Stomach (tissue), 9 donors: ENCODE data around the gene REXO1. TPM values are rescaled to one million over a fixed set of nuclear protein-coding genes. Genes with fewer than 3 reads are reported as not detected.
A peak's percentile ranks its signal among the peaks of the same experiment; 100 is the strongest.

Experiments used
- DNase-seq, 2 donors: peaks; one replicate each; pipeline versions ENCODE4 v3.0.0 to v3.0.0-alpha.2; 2013 to 2019
- H3K27ac ChIP-seq, 5 donors: fragments of 200-600 bp in 4 of 5; sonication (generic) in 4 of 5; one replicate each; pipeline ENCODE4 v1.5.1; 2013 to 2019; ENCODE audit warnings: mild to moderate bottlenecking in 1 of 5, moderate library complexity in 1 of 5
- H3K27me3 ChIP-seq, 3 donors: fragments of 200-600 bp; sonication (generic); one replicate each; pipeline ENCODE4 v1.5.1; 2017 to 2019; ENCODE audit warnings: mixed run types in 1 of 3
- H3K36me3 ChIP-seq, 4 donors: fragments of 200-600 bp; sonication (generic); 1 replicate in 3 of 4; 2 replicates in 1 of 4; pipeline ENCODE4 v1.5.1; 2016 to 2019
- H3K4me1 ChIP-seq, 4 donors: fragments of 200-600 bp; sonication (generic); one replicate each; pipeline ENCODE4 v1.5.1; 2016 to 2019
- H3K4me3 ChIP-seq, 4 donors: fragments of 200-600 bp; sonication (generic) in 3 of 4; one replicate each; pipeline ENCODE4 v1.5.1; 2016 to 2019; ENCODE audit warnings: mild to moderate bottlenecking in 1 of 4
- H3K9me3 ChIP-seq, 4 donors: fragments of 200-600 bp; sonication (generic); one replicate each; pipeline ENCODE4 v1.5.1; 2016 to 2019
- CTCF ChIP-seq, 7 experiments: fragments of 450-650 bp in 4 of 7; fragments of 200-600 bp in 3 of 7; sonication (generic) in 3 of 7; IDR thresholded peaks; one replicate each; pipeline ENCODE4 v1.5.1; 2016 to 2019; ENCODE audit warnings: antibody characterized with exemption in 7 of 7, control low read depth in 2 of 7, mild to moderate bottlenecking in 1 of 7
- EP300 ChIP-seq: sonication (generic); formaldehyde crosslinking; IDR thresholded peaks from one replicate; pipeline ENCODE4 v1.6.1; 2017; ENCODE audit warnings: antibody characterized with exemption
- POLR2A ChIP-seq, 4 donors: fragments of 450-650 bp; IDR thresholded peaks; one replicate each; pipeline ENCODE4 v1.6.1; 2016; ENCODE audit warnings: antibody characterized with exemption in 4 of 4, control low read depth in 2 of 4, mild to moderate bottlenecking in 1 of 4, moderate library complexity in 1 of 4
- POLR2AphosphoS5 ChIP-seq, 3 donors: sonication (generic); formaldehyde crosslinking; IDR thresholded peaks; one replicate each; pipeline ENCODE4 v1.6.1; 2016; ENCODE audit warnings: antibody characterized with exemption in 3 of 3
- WGBS, 5 donors: extraction: QIAGEN DNeasy Blood & Tissue Kit in 3 of 5; methylation state at CpG; one replicate each; pipeline versions ENCODE4 v1.1.5 to v1.1.7; 2013 to 2018; 5-methylcytosine and 5-hydroxymethylcytosine counted together
- intact Hi-C: fragments of 100-400 bp; cut with DNase I; formaldehyde crosslinking; loops from one replicate; pipeline ENCODE4 v1.15.1; 2023; ENCODE audit warnings: low total_unique reads
- polyA plus RNA-seq, 3 donors: library from polyadenylated mRNA; stranded (reverse); fragments of 200-250 nt; gene quantifications; one replicate each; pipeline ENCODE4 v1.2.3, GENCODE V29; 2013
- total RNA-seq, 5 donors: library from RNA; depleted of rRNA; stranded (reverse); fragments of >200 nt; gene quantifications; one replicate each; pipeline versions ENCODE4 v1.1.0 to v1.2.3, GENCODE V29; 2014 to 2016
- donor health status: healthy with polysubstance abuse.
- donor health status: Bipolar disorder and iron deficiency.
- donor health status: healthy.

The REXO1 gene
- total and polyA plus RNA-seq, 8 donors, result 10.1 to 164 (median 15.6) TPM

DNA sequence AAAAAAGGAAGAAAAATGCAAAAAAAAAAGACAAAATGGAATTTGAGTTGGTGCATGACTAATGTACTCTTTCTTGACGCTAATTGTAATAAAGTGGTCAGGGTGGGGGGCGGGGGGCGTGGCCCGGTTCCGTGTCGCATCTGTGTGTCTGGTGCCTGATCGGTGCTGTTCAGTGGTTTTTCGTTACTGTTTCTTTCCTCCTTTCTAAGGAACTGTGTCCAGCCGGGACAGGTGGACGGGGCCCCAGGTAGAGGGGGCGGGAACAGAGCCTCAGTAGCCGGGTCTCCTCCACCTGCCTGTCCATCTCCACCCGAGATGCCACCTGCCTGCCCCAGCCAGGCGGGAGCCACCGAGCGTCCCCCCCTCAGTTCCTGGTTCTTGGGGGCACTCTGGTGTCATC, 68.7 kb downstream of the REXO1 start:
- H3K4me1 ChIP-seq, result peaks cover 0 to 18% (median 3%) of the 10 kb centered on the region in 4 donors
- H3K36me3 ChIP-seq, result no peaks in the 10 kb centered on the region
- WGBS, 5 donors, result 26 to 35% (median 27%) methylated on average over 15 to 16 of the region's 16 CpGs
- no peak overlapping the region for H3K4me3 ChIP-seq
- TF ChIP-seq EP300 (no peak), POLR2AphosphoS5 (IDR thresholded peaks at IDR 0.05) (no peak), CTCF (IDR thresholded peaks at IDR 0.05) (no peak), POLR2A (IDR thresholded peaks at IDR 0.05) (no peak)
- H3K27me3 ChIP-seq, result peaks cover 28 to 100% (median 70%) of the 10 kb centered on the region in 3 donors
- H3K9me3 ChIP-seq, result peaks cover 15 to 27% (median 20%) of the 10 kb centered on the region in 4 donors
- DNase-seq, result peak in 1 of 2 donors; percentile 2
- no peak overlapping the region for H3K27ac ChIP-seq
- intact Hi-C loops, result no loop called here

DNA sequence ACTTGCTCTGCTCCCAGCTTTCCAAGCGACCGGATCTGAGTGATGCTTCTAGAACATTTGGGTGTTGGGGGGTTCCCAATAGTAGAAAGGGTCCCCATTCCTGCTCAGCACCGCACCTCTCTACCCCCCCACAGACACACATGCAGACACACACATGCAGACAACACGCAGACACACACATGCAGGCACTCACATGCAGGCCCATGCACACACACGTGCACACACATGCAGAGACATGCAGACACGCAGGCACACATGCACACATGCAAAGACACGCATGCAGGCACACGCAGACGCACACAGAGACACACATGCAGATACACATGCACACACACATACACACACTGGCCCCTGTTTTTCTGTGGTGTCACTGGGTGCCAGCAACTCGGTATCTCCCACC, 71.1 kb downstream of the REXO1 start:
- Histone ChIP-seq H3K27ac (no peak overlapping the region), H3K36me3 (no peaks in the 10 kb centered on the region), H3K4me1 (peaks cover 0 to 18% (median 3%) of the 10 kb centered on the region in 4 donors), H3K4me3 (no peak overlapping the region), H3K9me3 (peaks cover 12 to 24% (median 19%) of the 10 kb centered on the region in 4 donors), H3K27me3 (peaks cover 39 to 97% (median 79%) of the 10 kb centered on the region in 3 donors)
- DNase-seq, result peak in 1 of 2 donors; percentile 5
- TF ChIP-seq EP300, result no peak
- TF ChIP-seq CTCF (IDR thresholded peaks at IDR 0.05), result no peak
- TF ChIP-seq POLR2AphosphoS5 (IDR thresholded peaks at IDR 0.05), result no peak
- TF ChIP-seq POLR2A (IDR thresholded peaks at IDR 0.05), result no peak
- 41 to 66% (median 59%) methylated on average over 10 of the region's 10 CpGs for WGBS, 5 donors
- intact Hi-C loops, result no loop called here

GRCh38 chr19:1776606-1777147, 71.6 kb downstream of the REXO1 start:
- peaks cover 0 to 18% (median 3%) of the 10 kb centered on the region in 4 donors for H3K4me1 ChIP-seq
- no peaks in the 10 kb centered on the region for H3K36me3 ChIP-seq
- H3K4me3 ChIP-seq, result no peak overlapping the region
- DNase-seq, result no peak
- intact Hi-C loops, result no loop called here
- H3K27me3 ChIP-seq, result peaks cover 39 to 97% (median 76%) of the 10 kb centered on the region in 3 donors
- H3K9me3 ChIP-seq, result peaks cover 8 to 20% (median 17%) of the 10 kb centered on the region in 4 donors
- no peak overlapping the region for H3K27ac ChIP-seq
- 6 to 34% (median 15%) methylated on average over 18 to 23 of the region's 23 CpGs for WGBS, 5 donors
- TF ChIP-seq POLR2A (IDR thresholded peaks at IDR 0.05) (no peak), CTCF (IDR thresholded peaks at IDR 0.05) (no peak), POLR2AphosphoS5 (IDR thresholded peaks at IDR 0.05) (no peak), EP300 (no peak)

DNA sequence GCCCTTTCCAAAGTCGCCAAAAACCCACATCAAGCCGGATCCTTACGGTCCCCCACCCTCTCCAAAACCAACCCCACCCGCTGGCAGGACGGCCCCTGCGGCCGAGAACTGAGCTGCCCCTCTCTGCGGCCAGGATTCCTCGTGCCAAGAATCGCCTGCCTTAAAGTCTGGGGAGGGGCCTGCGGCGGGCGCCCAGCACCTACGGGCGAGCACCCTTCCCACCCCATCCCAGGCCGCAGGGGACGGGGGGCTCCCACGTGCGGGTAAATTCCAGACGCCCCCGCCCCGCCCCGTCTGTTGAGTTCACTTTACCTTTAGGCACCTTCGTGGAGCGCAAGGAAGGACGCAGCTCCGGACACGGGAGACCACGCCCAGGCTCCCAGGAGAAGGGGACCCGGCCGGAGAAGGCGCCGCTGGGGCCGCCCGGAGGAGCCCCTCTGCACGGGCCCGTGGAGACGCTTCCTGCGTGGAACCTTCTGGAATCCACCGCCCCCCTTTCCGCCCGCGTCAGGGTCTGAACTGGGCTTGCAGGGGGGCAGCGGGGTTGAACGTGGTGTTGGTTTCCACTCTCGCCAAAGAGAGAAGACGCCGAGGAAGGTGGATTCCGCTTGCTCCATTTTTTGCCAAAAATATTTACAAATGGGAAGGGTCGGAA, 72.2 kb downstream of the REXO1 start:
- no peak for DNase-seq
- peaks cover 39 to 97% (median 72%) of the 10 kb centered on the region in 3 donors for H3K27me3 ChIP-seq
- H3K27ac ChIP-seq, result no peak overlapping the region
- H3K4me1 ChIP-seq, result peaks cover 0 to 18% (median 3%) of the 10 kb centered on the region in 4 donors
- intact Hi-C loops, result no loop called here
- WGBS, 5 donors, result 7 to 26% (median 16%) methylated on average over 28 to 50 of the region's 50 CpGs
- H3K36me3 ChIP-seq, result no peaks in the 10 kb centered on the region
- peaks cover 10 to 20% (median 18%) of the 10 kb centered on the region in 4 donors for H3K9me3 ChIP-seq
- H3K4me3 ChIP-seq, result no peak overlapping the region
- TF ChIP-seq POLR2A (IDR thresholded peaks at IDR 0.05), result no peak
- no peak for TF ChIP-seq EP300
- no peak for TF ChIP-seq POLR2AphosphoS5 (IDR thresholded peaks at IDR 0.05)
- no peak for TF ChIP-seq CTCF (IDR thresholded peaks at IDR 0.05)
